Activated B cell treated with CpG ODN at 0.5 μM for 24 hours (primary cell): ENCODE results near the gene EIPR1. TPM values are rescaled to one million over a fixed set of nuclear protein-coding genes. Genes with fewer than 3 reads are reported as not detected.

ENCODE experiments used
- ATAC-seq: fragments of 200-7000 bp; cut with Tn5 transposase; one replicate; pipeline ENCODE4 v1.10.0; 2021; ENCODE audit warnings: low read depth, mild to moderate bottlenecking, moderate library complexity
- CTCF ChIA-PET: fragments of 350-600 bp; sonication (Branson Sonifier 250); formaldehyde crosslinking; loops from one replicate; lab custom pipeline; 2021; ENCODE audit warnings: antibody characterized with exemption; lab: Charles Lee
- POLR2A ChIA-PET: fragments of 350-600 bp; sonication (Branson Sonifier 250); formaldehyde crosslinking; loops from one replicate; lab custom pipeline; 2021; ENCODE audit warnings: antibody characterized with exemption; lab: Charles Lee
- DNase-seq: peaks from one replicate; pipeline ENCODE4 v3.0.0; 2022
- H3K27ac Mint-ChIP-seq: one replicate; pipeline ENCODE4 v1.8.0; 2020; ENCODE audit warnings: mixed read lengths
- H3K27me3 Mint-ChIP-seq: one replicate; pipeline ENCODE4 v1.8.0; 2021; ENCODE audit warnings: mixed read lengths
- H3K36me3 Mint-ChIP-seq: one replicate; pipeline ENCODE4 v1.8.0; 2021; ENCODE audit warnings: low read depth, mixed read lengths
- H3K4me1 Mint-ChIP-seq: one replicate; pipeline ENCODE4 v1.8.0; 2021; ENCODE audit warnings: mixed read lengths
- H3K4me3 Mint-ChIP-seq: one replicate; pipeline ENCODE4 v1.8.0; 2020; ENCODE audit warnings: mild to moderate bottlenecking, mixed read lengths
- H3K9me3 Mint-ChIP-seq: one replicate; pipeline ENCODE4 v1.8.0; 2020; ENCODE audit warnings: mixed read lengths
- CTCF ChIP-seq: fragments of 200-600 bp; IDR thresholded peaks from one replicate; pipeline ENCODE4 v1.8.0; 2022; ENCODE audit warnings: antibody characterized with exemption, mild to moderate bottlenecking
- intact Hi-C: fragments of 100-400 bp; cut with micrococcal nuclease; formaldehyde crosslinking; loops from one replicate; pipeline ENCODE4 v1.15.1; 2024
- total RNA-seq: library from RNA; stranded (reverse); gene quantifications from 2 replicates; pipeline ENCODE4 v1.2.3, GENCODE V29; 2022

Gene EIPR1
- total RNA-seq, 1 donor from 2014 or later, result 36.3 TPM

- CTCF ChIA-PET, result no interaction called here
- POLR2A ChIA-PET, result no interaction called here
- H3K4me1 Mint-ChIP-seq, result no peaks in the 10 kb centered on the region
- ATAC-seq, result no peak
- H3K27ac Mint-ChIP-seq, result no peak overlapping the region
- no peak for DNase-seq
- TF ChIP-seq CTCF, result no peak
- no peaks in the 10 kb centered on the region for H3K27me3 Mint-ChIP-seq
- no peaks in the 10 kb centered on the region for H3K9me3 Mint-ChIP-seq
- peaks cover 21% of the 10 kb centered on the region for H3K36me3 Mint-ChIP-seq
- no peak overlapping the region for H3K4me3 Mint-ChIP-seq
- intact Hi-C loops, result no loop called here
Measured at GRCh38 chr2:3314626-3315025, 63.0 kb downstream of the EIPR1 start.

- Mint-ChIP-seq H3K27me3 (no peaks in the 10 kb centered on the region), H3K4me3 (no peak overlapping the region), H3K36me3 (peaks cover 14% of the 10 kb centered on the region), H3K4me1 (no peaks in the 10 kb centered on the region), H3K9me3 (no peaks in the 10 kb centered on the region), H3K27ac (no peak overlapping the region)
- intact Hi-C loops, result no loop called here
- ChIA-PET CTCF (no interaction called here), POLR2A (no interaction called here)
- ATAC-seq (no peak), DNase-seq (no peak)
- no peak for TF ChIP-seq CTCF
Measured at GRCh38 chr2:3313781-3314375, 63.7 kb downstream of the EIPR1 start.

- no peak overlapping the region for H3K4me3 Mint-ChIP-seq
- DNase-seq, result no peak
Measured at GRCh38 chr2:3312576-3313345, 64.9 kb downstream of the EIPR1 start.

GRCh38 chr2:3311601-3312000, 66.0 kb downstream of the EIPR1 start:
- intact Hi-C loops, result no loop called here
- Mint-ChIP-seq H3K4me3 (no peak overlapping the region), H3K9me3 (no peaks in the 10 kb centered on the region), H3K27me3 (no peaks in the 10 kb centered on the region), H3K27ac (no peak overlapping the region), H3K4me1 (no peaks in the 10 kb centered on the region), H3K36me3 (peaks cover under 1% of the 10 kb centered on the region)
- TF ChIP-seq CTCF, result no peak
- ATAC-seq (no peak), DNase-seq (no peak)
- CTCF ChIA-PET, result no interaction called here
- POLR2A ChIA-PET, result interaction anchor here (0.6 kb wide), 1 partner anchor 248 kb away, joined by 7 read pairs; no protein-coding TSS in a partner anchor

More at GRCh38 chr2:3312576-3313345, 64.9 kb downstream of the EIPR1 start:
- H3K9me3 Mint-ChIP-seq, result no peaks in the 10 kb centered on the region
- no peak for TF ChIP-seq CTCF
- peaks cover 3% of the 10 kb centered on the region for H3K36me3 Mint-ChIP-seq
- no peaks in the 10 kb centered on the region for H3K4me1 Mint-ChIP-seq
- ATAC-seq, result no peak
- CTCF ChIA-PET, result no interaction called here
- no peak overlapping the region for H3K27ac Mint-ChIP-seq
- no peaks in the 10 kb centered on the region for H3K27me3 Mint-ChIP-seq
- intact Hi-C loops, result no loop called here
- POLR2A ChIA-PET, result no interaction called here
